HG03045 (cell line): ENCODE results near the gene SRSF3.
A peak's percentile ranks its signal among the peaks of the same experiment; 100 is the strongest.
"Not testable (repeated sequence)": the region's sequence is repeated elsewhere in the genome, so short reads cannot be mapped to it uniquely, and the experiment has no call there.

ENCODE experiments used
- ATAC-seq: cut with Tn5 transposase; IDR thresholded peaks from one replicate; pipeline ENCODE4 v1.9.1; 2021; ENCODE audit warnings: mild to moderate bottlenecking, moderate library complexity; ENCODE audit not compliant: unreplicated experiment

The SRSF3 gene

DNA sequence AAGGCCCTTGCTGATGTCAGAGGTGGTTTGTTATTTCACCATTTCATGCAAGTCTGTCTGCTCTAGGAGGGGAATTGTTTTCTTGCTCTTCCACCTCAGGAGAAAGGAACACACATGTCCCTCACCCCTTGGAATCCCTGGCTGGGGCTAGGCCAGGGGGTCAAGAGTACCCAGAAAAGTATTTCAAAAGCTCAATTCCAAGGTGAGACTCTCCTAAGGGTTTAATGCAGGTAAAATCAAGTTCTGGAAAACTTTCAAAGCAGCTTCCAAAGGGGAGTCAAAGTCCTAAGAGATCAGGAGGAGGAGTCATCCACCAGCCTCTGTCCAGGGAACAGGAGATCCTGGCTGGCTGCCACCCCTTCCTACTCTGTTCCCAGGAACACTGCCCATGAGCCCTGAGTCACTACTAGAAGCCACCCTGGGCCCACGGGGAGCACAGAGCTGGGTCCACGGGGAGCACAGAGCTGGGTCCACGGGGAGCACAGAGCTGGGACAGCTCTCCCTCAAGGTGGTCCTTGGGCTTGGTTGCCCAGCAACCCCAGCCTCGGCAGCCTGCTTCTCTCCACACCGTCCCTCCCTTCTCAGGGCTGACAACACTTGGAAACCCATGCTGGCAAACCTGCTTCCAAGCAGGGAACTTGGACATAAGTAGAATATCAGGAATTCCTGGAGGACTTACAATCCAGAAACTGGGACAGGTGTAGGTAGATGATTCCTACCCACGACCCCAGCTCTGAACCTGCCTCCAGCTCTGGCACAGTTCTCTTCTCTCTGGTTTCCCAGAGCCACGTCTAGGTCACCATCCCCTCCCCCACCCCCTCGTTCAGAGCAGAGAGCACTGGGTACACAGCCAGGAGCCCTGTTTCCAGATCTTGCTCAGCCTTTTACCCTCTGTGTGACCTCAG lies 49.0 kb downstream of the SRSF3 start:
- no peak for ATAC-seq

DNA sequence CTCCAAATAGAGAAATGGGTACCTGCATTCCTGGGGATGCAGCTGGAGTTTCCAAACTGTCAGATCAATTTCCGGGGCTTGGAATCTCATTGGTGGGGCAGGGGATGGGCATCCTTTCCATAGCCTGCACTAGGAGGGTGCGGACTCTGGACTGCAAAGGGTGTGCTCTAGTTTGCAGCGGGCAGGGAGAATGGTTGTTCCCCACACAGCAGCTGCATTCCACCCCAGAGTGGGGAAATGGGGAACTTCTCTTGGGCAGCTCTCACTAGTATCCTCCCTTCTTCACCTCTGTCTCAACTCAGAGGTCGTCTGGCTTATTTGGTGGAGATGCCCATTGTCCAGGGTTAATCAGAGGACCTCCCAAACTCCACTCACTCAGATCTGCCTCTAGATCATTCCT lies 49.8 kb downstream of the SRSF3 start:
- no peak for ATAC-seq

DNA sequence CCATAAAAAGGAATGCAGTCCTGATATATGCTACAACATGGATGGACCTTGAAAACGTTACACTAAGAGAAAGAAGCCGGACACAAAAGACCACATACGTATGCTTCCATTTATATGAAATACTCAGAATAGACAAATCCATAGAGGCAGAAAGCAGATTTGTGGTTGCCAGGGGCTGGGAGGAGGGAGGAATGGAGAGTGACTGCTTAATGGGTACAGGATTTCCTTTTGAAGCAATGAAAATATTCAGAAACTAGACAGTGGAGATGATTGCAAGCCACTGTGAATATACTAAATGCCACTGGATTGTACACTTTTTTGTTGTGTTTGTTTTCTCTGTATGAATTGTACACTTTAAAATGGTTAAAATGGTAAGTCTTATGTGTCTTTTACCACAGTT lies 54.9 kb downstream of the SRSF3 start:
- ATAC-seq: no peak

DNA sequence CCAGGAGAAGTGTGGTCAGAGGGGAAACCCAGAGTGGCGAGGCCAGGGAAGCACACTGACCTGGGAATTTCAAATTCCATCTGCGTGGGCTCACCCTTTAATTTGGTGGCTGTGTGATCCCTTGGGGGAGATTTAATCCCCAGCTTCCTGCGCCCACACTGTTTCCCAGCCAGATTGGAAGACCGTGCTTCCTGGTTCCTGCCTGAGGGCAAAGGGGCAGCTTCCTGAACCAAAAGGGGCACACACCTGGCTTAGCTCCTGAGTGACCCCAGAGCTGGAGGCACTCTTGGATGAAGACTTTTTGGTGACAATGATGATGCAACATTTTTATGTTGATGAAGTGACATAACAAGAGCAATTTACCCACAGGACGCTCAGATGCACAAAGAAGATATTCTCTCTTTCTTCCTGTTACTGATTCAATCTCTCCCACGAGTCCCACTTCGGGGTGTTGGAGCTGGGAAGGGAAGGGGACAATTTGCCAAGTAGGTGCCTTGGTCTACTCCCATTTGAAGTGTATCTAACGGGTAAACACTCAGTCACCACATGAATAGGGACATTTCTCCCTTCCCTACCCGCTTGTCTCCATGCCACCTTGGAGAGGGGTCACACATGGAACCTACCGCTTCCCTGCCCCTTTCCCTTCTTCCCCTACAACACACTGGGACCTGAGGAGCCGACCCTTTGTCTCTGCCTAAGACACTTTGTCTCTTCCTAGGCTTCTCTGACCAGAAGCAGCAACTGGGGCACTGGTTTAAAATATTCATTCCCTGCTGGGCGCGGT lies 55.7 kb downstream of the SRSF3 start:
- no peak for ATAC-seq

DNA sequence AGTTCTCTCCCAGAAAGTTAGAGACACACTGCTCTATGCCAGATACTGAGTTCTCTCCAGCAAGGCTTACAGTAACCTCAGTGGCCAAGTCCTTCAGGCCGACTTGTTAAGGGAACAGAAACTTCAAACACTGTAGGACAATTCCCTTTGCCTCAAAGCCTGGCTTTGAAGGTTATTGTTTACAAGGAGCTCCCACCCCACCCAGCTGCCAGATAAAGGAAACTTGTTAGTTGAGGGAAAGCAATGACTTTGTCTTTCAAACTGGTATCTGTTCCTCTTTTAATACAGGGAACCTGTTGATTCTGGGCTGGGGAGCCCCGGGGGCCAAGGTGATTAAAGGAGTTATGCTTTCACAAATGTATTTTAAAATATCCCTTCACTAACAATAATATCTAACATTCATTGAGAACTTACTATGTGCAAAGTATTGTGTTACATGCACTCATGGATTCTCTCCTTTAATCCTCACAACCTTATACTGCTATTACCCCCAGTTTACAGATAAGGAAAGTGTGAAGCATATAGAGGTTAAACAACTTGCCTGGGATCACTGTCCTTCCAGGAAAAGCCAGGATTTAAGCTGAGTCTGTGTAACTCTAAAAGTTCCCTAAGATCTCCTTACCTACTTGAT lies 56.8 kb downstream of the SRSF3 start:
- ATAC-seq: peak; percentile 57

DNA sequence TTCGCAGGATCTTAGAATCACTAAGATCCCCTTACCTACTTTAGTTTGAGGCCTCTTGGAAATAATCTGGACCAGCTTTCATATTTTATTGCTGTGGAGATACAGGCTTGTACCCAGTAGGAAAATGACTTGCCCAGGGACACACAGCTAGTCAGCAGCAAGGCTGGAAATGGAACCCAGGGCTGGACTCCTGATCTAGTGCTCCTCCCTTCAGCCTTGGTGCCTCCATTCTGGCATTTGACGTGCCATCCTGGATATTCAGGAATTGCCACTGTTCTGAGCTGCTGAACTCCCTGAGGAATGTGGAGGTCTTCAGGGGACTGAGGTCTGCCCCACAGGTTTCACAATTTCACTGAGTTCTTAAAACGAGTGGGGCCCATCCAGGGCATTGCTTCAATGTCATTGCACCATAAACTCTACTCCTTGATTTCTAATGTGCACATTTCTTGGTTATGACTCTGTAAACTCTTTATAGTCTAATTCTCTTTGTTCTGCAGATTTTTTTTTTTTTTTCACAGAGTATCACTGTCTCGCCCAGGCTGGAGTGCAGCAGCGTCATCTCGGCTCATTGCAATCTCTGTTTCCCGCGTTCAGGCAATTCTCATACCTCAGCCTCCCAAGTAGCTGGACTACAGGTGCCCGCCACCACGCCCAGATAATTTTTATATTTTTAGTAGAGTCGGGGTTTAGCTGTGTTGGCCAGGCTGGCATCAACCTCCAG lies 57.7 kb downstream of the SRSF3 start:
- ATAC-seq: no peak

DNA sequence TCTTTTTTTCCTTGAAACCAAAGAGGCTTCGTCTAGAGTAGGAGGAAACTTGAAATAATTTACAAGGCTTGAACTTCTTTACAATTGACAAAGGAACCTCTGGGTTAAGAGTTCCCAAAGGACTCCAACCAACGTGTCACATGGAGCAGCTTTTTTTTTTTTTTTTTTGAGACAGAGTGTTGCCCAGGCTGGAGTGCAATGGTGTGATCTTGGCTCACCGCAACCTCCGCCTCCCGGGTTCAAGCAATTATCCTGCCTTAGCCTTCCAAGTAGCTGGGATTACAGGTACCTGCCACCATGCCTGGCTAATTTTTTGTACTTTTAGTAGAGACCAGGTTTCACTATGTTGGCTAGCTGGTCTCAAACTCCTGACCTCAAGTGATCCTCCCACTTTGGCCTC lies 60.3 kb downstream of the SRSF3 start:
- ATAC-seq: not testable (repeated sequence)
